Measurements from ENCODE around the gene SMARCD3. TPM values are rescaled to one million over a fixed set of nuclear protein-coding genes. Genes with fewer than 3 reads are reported as not detected.

Gene SMARCD3
- total RNA-seq, 6 experiments from 2014 or later: 2.4 to 7.3 (median 2.7) TPM

GRCh38 chr7:151273651-151274390, 25.3 kb upstream of the SMARCD3 start:
- Histone ChIP-seq H3K4me1 (peaks cover 0 to 12% (median 0%) of the 10 kb centered on the region in 4 donors), H3K36me3 (no peaks in the 10 kb centered on the region), H3K27me3 (no peaks in the 10 kb centered on the region), H3K4me3 (no peak overlapping the region), H3K9me3 (no peaks in the 10 kb centered on the region), H3K27ac (no peak overlapping the region)
- TF ChIP-seq CTCF (IDR thresholded peaks at IDR 0.05): no peak
- TF ChIP-seq POLR2A (IDR thresholded peaks at IDR 0.05): no peak
- ATAC-seq (peak in 1 of 4 donors; percentile 20), DNase-seq (peak in 1 of 3 donors; percentile 67)
- intact Hi-C loops (cut with DNase I): no loop called here
- WGBS (ENCODE audit: insufficient coverage, low coverage, low lambda C conversion rate, missing lambda C conversion rate): 61% methylated on average over 3 of the region's 9 CpGs

GRCh38 chr7:151272877-151273276, 24.4 kb upstream of the SMARCD3 start:
- ATAC-seq (no peak), DNase-seq (peak in 1 of 3 donors; percentile 36)
- intact Hi-C loops (cut with DNase I): no loop called here
- no peaks in the 10 kb centered on the region for H3K9me3 ChIP-seq
- no peak overlapping the region for H3K4me3 ChIP-seq
- no peak overlapping the region for H3K27ac ChIP-seq
- TF ChIP-seq POLR2A (IDR thresholded peaks at IDR 0.05): no peak
- TF ChIP-seq CTCF (IDR thresholded peaks at IDR 0.05): no peak
- peaks cover 0 to 12% (median 0%) of the 10 kb centered on the region in 4 donors for H3K4me1 ChIP-seq
- H3K36me3 ChIP-seq: no peaks in the 10 kb centered on the region
- H3K27me3 ChIP-seq: no peaks in the 10 kb centered on the region
- WGBS (ENCODE audit: insufficient coverage, low coverage, low lambda C conversion rate, missing lambda C conversion rate): 93% methylated on average over 4 of the region's 7 CpGs

GRCh38 chr7:151272405-151272804, 23.9 kb upstream of the SMARCD3 start:
- H3K27me3 ChIP-seq: no peaks in the 10 kb centered on the region
- no peaks in the 10 kb centered on the region for H3K36me3 ChIP-seq
- TF ChIP-seq POLR2A (IDR thresholded peaks at IDR 0.05) (no peak), CTCF (IDR thresholded peaks at IDR 0.05) (no peak)
- H3K27ac ChIP-seq: no peak overlapping the region
- intact Hi-C loops (cut with DNase I): no loop called here
- WGBS (ENCODE audit: insufficient coverage, low coverage, low lambda C conversion rate, missing lambda C conversion rate): 100% methylated on average over 1 of the region's 10 CpGs
- ATAC-seq (no peak), DNase-seq (peak in 1 of 3 donors; percentile 36)
- H3K4me1 ChIP-seq: peaks cover 0 to 12% (median 0%) of the 10 kb centered on the region in 4 donors
- no peak overlapping the region for H3K4me3 ChIP-seq
- no peaks in the 10 kb centered on the region for H3K9me3 ChIP-seq

- WGBS (ENCODE audit: insufficient coverage, low coverage, low lambda C conversion rate, missing lambda C conversion rate): 29% methylated on average over 6 of the region's 7 CpGs
- Histone ChIP-seq H3K36me3 (no peaks in the 10 kb centered on the region), H3K9me3 (no peaks in the 10 kb centered on the region), H3K4me1 (peaks cover 0 to 12% (median 0%) of the 10 kb centered on the region in 4 donors), H3K4me3 (no peak overlapping the region), H3K27me3 (no peaks in the 10 kb centered on the region), H3K27ac (no peak overlapping the region)
- DNase-seq (peak in 1 of 3 donors; percentile 48), ATAC-seq (peak; percentile 50 to 88 (median 82))
- intact Hi-C loops (cut with DNase I): no loop called here
- TF ChIP-seq CTCF (IDR thresholded peaks at IDR 0.05): no peak
- TF ChIP-seq POLR2A (IDR thresholded peaks at IDR 0.05): no peak
These were observed 23.3 kb upstream of the SMARCD3 start for GRCh38 chr7:151271699-151272355.
